T-helper 17 cell (primary cell): ENCODE data around the gene HBS1L. TPM values are rescaled to one million over a fixed set of nuclear protein-coding genes. Genes with fewer than 3 reads are reported as not detected.

ENCODE experiments used
- ATAC-seq: fragments of 150-1000 bp; cut with Tn5 transposase; 2 replicates; pipeline ENCODE4 v1.10.0; 2021; ENCODE audit warnings: mild to moderate bottlenecking, moderate library complexity
- DNase-seq, 3 donors: peaks; one replicate each; pipeline versions ENCODE4 v3.0.0 to v3.0.0-alpha.2; 2020 to 2021
- H3K9me3 ChIP-seq: one replicate; pipeline ENCODE4 v1.7.0; 2013; ENCODE audit warnings: low read length, mild to moderate bottlenecking; ENCODE audit not compliant: control insufficient read depth, poor library complexity, severe bottlenecking
- H3K27ac Mint-ChIP-seq: one replicate; pipeline ENCODE4 v1.8.0; 2022; ENCODE audit warnings: mild to moderate bottlenecking, moderate library complexity, mixed read lengths
- H3K27me3 Mint-ChIP-seq: one replicate; pipeline ENCODE4 v1.8.0; 2022; ENCODE audit warnings: mixed read lengths
- H3K36me3 Mint-ChIP-seq: one replicate; pipeline ENCODE4 v1.8.0; 2022; ENCODE audit warnings: low read depth, mixed read lengths
- H3K4me1 Mint-ChIP-seq: one replicate; pipeline ENCODE4 v1.8.0; 2022; ENCODE audit warnings: mild to moderate bottlenecking, mixed read lengths
- H3K4me3 Mint-ChIP-seq: one replicate; pipeline ENCODE4 v1.8.0; 2022; ENCODE audit warnings: mild to moderate bottlenecking, moderate library complexity, mixed read lengths
- total RNA-seq, 4 donors: library from RNA in 2 of 4; stranded (reverse) in 2 of 4; gene quantifications; one replicate each; pipeline ENCODE4 v1.2.3 and lab custom pipeline; 2022 to 2026

The HBS1L gene
- total RNA-seq (10 to 100 TPM; 72.1 to 94.0 TPM), total RNA-seq (lab: John Stamatoyannopoulos, UW) (87.0 to 105 reads per million in 2 donors)

DNA sequence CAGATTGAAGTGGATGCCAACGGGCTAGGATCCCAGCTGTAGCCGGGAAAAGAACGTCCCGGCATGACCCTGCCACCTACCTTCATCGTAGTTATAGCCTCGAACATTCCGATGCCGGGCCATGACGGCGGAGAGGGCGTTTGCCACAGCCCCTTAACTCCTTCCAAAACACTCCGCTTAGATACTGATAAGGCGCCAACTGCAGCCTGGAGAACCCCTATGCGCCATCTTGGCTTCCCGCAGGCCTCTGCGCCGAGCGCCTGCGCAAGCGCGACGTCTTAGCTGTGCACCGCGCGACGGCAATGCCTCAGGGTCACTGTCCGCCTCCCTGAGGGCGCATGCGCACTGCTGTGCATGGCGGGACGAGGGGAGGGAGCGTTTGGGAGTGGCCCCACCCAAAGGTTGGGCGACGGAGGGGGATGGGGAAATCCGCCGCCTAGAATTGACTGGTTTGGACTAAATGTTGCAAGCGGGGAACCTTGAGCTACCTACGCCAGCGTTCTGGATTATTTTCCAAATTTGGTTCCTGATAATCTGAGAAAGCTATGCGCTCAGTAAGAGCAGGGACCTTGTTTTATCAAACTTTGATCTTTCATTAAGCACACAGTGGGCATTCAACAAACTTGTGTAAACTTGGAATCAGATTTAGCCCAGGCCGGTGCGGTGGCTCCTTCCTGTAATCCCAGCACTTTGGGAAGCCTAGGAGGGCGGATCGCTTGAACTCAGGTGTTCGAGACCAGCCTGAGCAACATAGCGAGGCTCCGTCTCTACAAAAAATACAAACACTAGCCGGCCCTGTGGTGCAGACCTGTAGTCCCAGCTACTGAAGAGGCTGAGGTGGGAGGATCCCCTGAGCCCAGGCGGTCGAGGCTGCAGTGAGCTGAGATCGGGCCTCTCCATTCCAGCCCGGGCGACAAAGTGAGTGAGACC, at the start of gene HBS1L:
HBS1L (minus strand) TSS at position 254 of the 930 bp plus-strand sequence; CDS start at position 123, 131 bp downstream.
- ATAC-seq (peak; percentile 98), DNase-seq (peak; percentile 93 to 95 (median 95))
- Mint-ChIP-seq H3K4me1 (peaks cover 27% of the 10 kb centered on the region), H3K4me3 (peak within 1 kb of the TSS; percentile 99), H3K27me3 (peaks cover 5% of the 10 kb centered on the region), H3K36me3 (no peaks in the 10 kb centered on the region), H3K27ac (peak within 1 kb of the TSS; percentile 100)
- H3K9me3 ChIP-seq: no peaks in the 10 kb centered on the region

DNA sequence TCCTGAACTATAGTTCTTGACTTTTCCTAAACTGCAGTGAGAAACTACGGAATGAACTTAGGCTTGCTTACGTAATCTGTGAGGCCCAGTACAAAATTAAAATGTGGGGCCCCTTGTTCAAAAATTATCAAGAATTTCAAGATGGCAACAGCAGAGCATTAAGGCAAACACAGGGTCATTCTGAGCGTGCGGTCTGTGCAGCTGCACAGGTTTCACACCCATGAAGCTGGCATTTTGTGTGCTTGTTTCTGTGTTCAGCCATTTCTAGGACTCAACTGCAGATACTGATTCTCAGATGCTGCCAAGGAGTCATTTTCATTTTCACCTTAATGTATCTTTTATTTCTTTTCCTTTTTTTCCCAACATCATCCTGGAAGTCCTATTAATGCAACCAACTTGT, 49.6 kb upstream of the HBS1L start:
- ATAC-seq (no peak), DNase-seq (no peak)
- Mint-ChIP-seq H3K4me1 (peaks cover 12% of the 10 kb centered on the region), H3K36me3 (peaks cover 3% of the 10 kb centered on the region), H3K4me3 (no peak overlapping the region), H3K27ac (peak overlapping the region; percentile 37), H3K27me3 (no peaks in the 10 kb centered on the region)
- H3K9me3 ChIP-seq: no peaks in the 10 kb centered on the region

DNA sequence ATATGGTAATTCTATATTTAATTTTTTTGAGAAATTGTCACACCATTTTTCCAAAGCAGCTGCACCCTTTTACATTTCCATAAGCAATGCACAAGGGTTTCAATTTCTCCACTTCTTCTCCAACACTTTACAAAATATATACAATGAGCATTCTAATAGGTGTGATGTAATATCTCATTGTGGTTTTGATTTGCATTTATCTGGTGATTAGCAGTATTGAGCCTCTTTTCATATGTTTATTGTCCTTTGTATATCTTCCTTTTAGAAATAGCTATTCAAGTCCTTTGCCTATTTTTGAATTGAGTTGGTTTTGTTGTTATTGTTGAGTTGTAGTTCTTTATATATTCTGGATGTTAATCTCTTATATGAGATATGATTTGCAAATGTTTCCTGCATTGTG, 47.6 kb upstream of the HBS1L start:
- DNase-seq (no peak), ATAC-seq (no peak)
- no peaks in the 10 kb centered on the region for H3K27me3 Mint-ChIP-seq
- H3K9me3 ChIP-seq: no peaks in the 10 kb centered on the region
- H3K36me3 Mint-ChIP-seq: peaks cover 3% of the 10 kb centered on the region
- no peak overlapping the region for H3K4me3 Mint-ChIP-seq
- peak overlapping the region; percentile 90 for H3K27ac Mint-ChIP-seq
- H3K4me1 Mint-ChIP-seq: peaks cover 10% of the 10 kb centered on the region

DNA sequence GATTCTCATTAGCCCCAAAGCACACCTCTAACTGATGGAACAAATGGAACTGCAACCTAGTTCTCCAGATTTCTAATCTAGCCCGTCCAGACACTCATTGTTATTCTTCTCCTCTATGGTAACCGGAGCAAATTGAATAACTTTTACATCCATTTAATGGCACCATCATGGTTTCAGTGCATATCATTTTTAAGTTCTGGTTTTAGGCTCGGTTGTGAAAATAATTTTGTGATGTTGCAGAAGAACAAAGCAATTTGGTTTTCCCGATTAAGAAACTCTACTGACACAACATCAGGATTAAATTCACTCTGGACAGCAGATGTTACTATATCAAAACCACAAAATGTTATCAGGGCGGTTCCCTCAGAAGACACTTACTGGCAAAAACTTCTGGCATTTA, 42.5 kb upstream of the HBS1L start:
- Mint-ChIP-seq H3K4me1 (peaks cover 5% of the 10 kb centered on the region), H3K27me3 (no peaks in the 10 kb centered on the region), H3K27ac (no peak overlapping the region), H3K36me3 (no peaks in the 10 kb centered on the region), H3K4me3 (no peak overlapping the region)
- no peak for ATAC-seq
- no peak for DNase-seq
- no peaks in the 10 kb centered on the region for H3K9me3 ChIP-seq

DNA sequence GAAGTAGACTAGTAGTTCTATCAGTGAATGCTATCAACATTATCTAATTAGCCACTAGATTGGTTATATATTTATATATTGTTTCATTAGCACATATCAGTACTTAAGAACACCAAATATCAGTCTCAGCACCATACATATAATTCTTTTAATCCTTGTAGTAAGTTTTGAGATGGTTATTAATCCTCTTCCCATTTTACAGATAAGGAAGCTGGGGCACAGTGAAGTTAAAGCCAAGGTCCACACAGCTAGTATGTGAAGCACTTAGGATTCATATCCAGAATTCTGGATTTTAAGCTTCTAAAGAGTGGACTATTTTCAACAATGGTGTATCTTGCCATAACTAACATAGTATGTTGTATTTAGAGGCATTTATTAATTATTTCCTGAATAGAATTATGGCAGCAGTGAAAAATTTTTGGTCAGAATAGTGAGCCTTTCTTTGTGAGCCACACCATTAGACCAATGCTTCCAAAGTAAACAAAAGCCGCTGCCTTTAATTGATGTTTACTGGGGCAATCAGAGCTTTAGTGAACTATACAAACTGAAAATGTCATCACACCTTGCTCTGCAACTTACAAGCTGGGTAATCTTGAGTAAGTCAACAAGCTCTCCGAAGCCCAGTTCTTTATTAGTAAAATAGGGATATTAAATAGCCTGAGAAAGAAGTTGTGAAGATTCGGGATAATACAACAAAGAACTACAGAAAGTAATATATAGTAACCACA, 41.9 kb upstream of the HBS1L start:
- no peaks in the 10 kb centered on the region for H3K27me3 Mint-ChIP-seq
- no peaks in the 10 kb centered on the region for H3K9me3 ChIP-seq
- H3K4me1 Mint-ChIP-seq: peaks cover 5% of the 10 kb centered on the region
- no peak overlapping the region for H3K27ac Mint-ChIP-seq
- no peak for DNase-seq
- ATAC-seq: no peak
- no peak overlapping the region for H3K4me3 Mint-ChIP-seq
- no peaks in the 10 kb centered on the region for H3K36me3 Mint-ChIP-seq

DNA sequence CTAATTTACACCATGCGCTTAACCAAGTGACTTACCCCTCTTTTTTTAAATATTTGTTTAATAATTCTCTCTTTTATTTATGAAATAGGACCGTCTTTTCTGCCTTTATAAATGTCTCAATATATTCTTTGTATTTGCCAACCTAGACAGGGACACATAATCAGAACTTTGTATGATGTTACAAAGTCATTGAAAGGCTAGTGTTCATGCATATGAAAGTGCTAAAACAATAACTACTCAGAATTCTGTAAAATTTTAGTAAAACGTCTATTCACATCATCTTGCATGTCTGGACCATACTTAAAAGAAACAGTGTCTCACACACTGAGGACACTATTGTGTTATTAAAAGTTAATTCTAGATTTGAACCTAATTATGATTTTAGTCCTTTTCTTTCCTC, 41.1 kb upstream of the HBS1L start:
- H3K27ac Mint-ChIP-seq: no peak overlapping the region
- no peak overlapping the region for H3K4me3 Mint-ChIP-seq
- no peaks in the 10 kb centered on the region for H3K9me3 ChIP-seq
- no peaks in the 10 kb centered on the region for H3K36me3 Mint-ChIP-seq
- DNase-seq (no peak), ATAC-seq (no peak)
- no peaks in the 10 kb centered on the region for H3K27me3 Mint-ChIP-seq
- peaks cover 5% of the 10 kb centered on the region for H3K4me1 Mint-ChIP-seq

DNA sequence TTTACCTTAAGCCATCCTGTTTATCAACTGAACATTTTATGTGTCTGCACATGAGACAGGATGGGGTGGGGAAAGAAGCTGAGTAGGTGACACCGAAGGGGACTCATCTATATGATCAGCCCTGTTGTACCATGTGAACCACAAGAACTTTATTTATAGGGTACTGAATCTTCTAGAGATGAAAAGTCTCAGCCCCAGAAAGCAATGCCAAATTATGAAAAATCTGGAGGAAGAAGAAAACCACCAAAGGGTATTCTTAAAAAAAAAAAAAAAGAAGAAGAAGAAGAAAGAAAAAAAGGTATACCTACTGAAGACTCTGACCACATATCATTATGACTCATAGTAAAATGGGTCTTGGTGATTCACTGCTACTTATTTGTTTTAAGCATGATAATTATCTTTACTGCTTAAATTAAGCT, 39.8 kb upstream of the HBS1L start:
- Mint-ChIP-seq H3K27ac (peak overlapping the region; percentile 66), H3K36me3 (no peaks in the 10 kb centered on the region), H3K27me3 (no peaks in the 10 kb centered on the region), H3K4me1 (peaks cover 7% of the 10 kb centered on the region), H3K4me3 (no peak overlapping the region)
- no peaks in the 10 kb centered on the region for H3K9me3 ChIP-seq
- ATAC-seq: peak; percentile 84
- DNase-seq: no peak

DNA sequence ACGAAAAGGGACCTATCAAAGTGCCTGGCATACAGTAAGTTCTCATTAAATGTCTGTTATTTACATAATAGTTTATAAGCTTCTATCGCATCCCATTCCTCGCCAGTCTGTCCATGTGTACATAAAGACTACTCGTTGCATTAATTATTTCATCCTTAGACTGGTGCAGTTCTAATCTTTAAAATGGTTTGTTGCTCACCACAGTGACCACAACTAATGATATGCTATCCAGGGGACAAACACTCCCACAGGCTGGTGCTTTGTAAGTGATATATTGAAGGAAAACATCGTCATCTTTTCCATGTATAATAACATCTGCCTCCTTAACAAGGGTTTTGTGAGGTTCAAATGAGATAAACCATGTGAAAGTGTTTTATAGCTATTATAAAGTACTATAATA, 39.0 kb upstream of the HBS1L start:
- no peaks in the 10 kb centered on the region for H3K27me3 Mint-ChIP-seq
- ATAC-seq (no peak), DNase-seq (no peak)
- H3K4me1 Mint-ChIP-seq: peaks cover 12% of the 10 kb centered on the region
- no peak overlapping the region for H3K4me3 Mint-ChIP-seq
- no peak overlapping the region for H3K27ac Mint-ChIP-seq
- no peaks in the 10 kb centered on the region for H3K9me3 ChIP-seq
- H3K36me3 Mint-ChIP-seq: no peaks in the 10 kb centered on the region

DNA sequence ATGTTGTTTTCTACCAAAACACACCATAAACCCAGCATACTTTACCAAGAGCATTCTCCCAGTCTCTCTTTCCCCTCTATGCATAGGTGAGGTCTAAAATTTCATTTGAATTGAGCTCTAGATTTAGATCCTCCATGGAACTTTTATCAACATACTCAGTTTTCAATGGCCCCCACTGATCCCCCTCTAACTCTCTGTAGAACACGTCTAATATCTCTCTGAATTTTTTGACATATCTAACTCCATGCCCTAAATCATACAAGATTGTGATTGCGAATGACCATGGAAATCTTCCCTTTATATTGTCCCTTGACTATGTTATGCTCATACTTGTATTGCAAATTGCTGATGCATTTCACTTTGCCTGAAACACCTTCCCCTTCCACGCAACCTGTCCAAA, 38.1 kb upstream of the HBS1L start:
- no peak overlapping the region for H3K27ac Mint-ChIP-seq
- H3K4me3 Mint-ChIP-seq: no peak overlapping the region
- H3K27me3 Mint-ChIP-seq: no peaks in the 10 kb centered on the region
- peaks cover 19% of the 10 kb centered on the region for H3K4me1 Mint-ChIP-seq
- no peaks in the 10 kb centered on the region for H3K9me3 ChIP-seq
- DNase-seq (no peak), ATAC-seq (no peak)
- no peaks in the 10 kb centered on the region for H3K36me3 Mint-ChIP-seq

DNA sequence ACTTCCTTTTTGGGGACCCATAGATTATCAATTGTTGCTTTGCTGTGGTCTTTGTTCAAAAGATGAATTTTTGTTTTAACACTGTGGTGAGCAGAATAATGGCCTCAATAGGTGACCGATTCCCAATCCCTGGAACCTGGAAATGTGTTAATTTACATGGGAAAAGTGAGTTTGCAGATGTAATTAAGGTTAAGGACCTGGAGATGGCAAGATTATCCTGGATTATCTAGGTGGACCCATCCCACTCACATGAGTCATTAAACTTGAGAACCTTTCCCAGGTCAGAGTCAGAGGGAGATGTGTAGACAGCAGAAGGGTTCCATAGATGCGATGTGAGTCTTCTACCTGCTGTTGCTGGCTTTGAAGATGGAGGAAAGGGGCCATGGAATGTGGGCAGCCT, 36.2 kb upstream of the HBS1L start:
- no peaks in the 10 kb centered on the region for H3K36me3 Mint-ChIP-seq
- no peaks in the 10 kb centered on the region for H3K9me3 ChIP-seq
- no peak overlapping the region for H3K27ac Mint-ChIP-seq
- ATAC-seq: no peak
- no peak for DNase-seq
- H3K27me3 Mint-ChIP-seq: no peaks in the 10 kb centered on the region
- H3K4me3 Mint-ChIP-seq: no peak overlapping the region
- H3K4me1 Mint-ChIP-seq: peaks cover 32% of the 10 kb centered on the region

DNA sequence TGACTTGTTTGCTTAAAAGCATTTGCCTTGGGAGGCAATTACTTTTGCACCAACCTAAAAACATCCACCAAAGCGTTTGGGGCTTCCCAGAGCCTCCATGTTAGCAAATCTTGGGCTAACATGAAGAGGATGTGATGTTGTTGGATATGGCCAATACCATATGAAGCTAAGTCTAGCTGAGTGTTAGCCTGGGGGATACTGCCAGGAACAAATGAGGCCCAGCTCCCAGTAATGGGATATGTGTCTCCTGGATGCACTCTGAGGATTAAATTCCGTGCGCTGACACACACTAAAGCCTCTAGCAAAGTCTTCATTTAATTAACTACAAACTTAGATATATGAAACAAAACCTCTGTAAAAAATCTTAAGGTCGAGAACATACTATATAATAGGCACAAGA, 35.3 kb upstream of the HBS1L start:
- no peak for ATAC-seq
- H3K9me3 ChIP-seq: no peaks in the 10 kb centered on the region
- H3K4me1 Mint-ChIP-seq: peaks cover 33% of the 10 kb centered on the region
- H3K27ac Mint-ChIP-seq: no peak overlapping the region
- H3K36me3 Mint-ChIP-seq: no peaks in the 10 kb centered on the region
- H3K4me3 Mint-ChIP-seq: no peak overlapping the region
- no peak for DNase-seq
- H3K27me3 Mint-ChIP-seq: no peaks in the 10 kb centered on the region

DNA sequence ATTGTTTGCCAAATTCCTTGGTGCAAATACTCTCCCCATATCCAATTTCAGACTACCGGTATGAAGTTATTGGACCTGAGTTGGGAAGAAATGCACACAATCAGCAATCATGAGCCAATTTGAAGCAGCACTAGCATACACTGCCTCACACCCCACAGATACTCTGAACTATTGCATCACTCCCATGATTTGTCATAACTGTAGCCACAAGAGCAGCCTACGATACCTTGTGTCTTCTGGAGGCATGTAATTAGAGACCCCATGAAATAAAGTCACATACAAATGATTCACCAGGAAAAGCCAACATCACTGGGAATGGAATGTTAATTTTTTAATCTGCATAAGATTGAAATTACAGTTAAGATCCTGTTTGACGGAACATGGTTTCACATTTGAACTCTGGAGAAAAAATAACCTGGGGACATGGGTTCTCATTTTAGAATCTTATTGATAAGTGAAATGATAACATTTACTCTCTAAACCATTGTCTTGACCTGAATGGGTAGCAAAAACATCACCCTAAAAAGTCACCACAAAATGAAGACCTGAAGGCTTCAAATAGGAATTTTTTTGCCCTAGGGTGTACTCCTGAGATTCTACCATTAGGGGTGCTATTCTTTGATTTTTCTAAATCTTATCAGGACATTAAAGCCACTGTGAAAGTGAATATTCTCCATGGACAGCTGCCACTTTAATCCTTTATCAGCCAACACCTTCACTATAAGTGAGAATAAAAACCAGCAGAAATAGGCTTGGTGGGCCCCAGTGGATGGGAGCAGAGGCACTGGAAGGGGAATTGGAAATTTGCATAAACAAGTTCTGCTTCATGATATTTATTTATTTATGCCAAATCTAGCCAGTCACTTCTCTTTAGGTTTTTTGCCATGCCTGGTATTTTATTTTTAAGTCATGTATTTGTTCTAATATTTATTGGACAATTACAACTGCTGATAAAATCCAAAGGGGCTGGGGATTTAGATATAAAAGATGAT, 34.5 kb upstream of the HBS1L start:
- DNase-seq (no peak), ATAC-seq (peak; percentile 75)
- peaks cover 4% of the 10 kb centered on the region for H3K27me3 Mint-ChIP-seq
- peaks cover 28% of the 10 kb centered on the region for H3K4me1 Mint-ChIP-seq
- H3K4me3 Mint-ChIP-seq: peak overlapping the region; percentile 83
- H3K9me3 ChIP-seq: no peaks in the 10 kb centered on the region
- H3K27ac Mint-ChIP-seq: peak overlapping the region; percentile 49
- H3K36me3 Mint-ChIP-seq: no peaks in the 10 kb centered on the region
